ENCODE measurements around the gene TENM3.

The TENM3 gene

DNA sequence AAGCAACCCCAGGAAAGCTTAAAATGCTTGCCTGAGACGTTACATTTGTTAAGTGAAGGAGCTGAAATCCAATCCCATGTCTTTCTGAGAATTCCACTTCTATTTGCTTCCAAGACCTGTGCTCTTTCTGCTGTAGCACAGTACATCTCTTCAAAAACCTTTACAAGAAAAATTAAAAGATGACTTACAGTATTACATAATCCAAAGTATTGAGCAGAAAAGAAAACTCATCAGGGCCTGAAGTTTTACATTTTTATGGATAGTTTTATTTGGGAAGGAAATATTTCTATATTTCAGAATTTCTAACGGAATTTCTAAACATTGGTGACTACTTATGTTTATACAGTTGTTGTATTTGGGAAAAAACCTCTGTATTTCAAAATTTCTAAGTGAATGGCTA, 276.3 kb downstream of the TENM3 start:
- intact Hi-C loops (cut with micrococcal nuclease), result no loop called here
- H3K4me1 Mint-ChIP-seq (ENCODE audit: low read depth), result no peaks in the 10 kb centered on the region
- no peaks in the 10 kb centered on the region for H3K9me3 Mint-ChIP-seq
- H3K36me3 Mint-ChIP-seq (ENCODE audit: low read depth), result no peaks in the 10 kb centered on the region
- no peak overlapping the region for H3K4me3 Mint-ChIP-seq
- no peaks in the 10 kb centered on the region for H3K27me3 Mint-ChIP-seq
- no peak overlapping the region for H3K27ac Mint-ChIP-seq

DNA sequence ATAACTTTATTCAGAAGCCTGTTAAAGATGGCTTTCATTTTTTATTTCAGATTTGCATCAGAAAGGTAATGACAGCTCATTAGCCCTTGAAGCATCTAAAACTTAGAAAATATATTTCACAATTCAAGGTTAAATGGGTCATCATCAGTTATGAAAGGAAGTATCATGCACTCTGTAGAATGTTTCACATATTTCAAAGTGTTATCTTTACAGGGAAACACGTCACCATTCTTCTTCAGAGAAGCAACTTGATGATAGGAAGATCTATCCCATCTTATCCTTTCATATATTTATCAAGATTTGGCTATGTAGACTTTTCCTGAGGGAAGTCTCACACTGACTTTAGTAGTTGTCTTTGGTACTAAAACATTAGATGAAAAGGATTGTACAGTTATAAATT, 277.8 kb downstream of the TENM3 start:
- Mint-ChIP-seq H3K9me3 (no peaks in the 10 kb centered on the region), H3K36me3 (ENCODE audit: low read depth) (no peaks in the 10 kb centered on the region), H3K27ac (no peak overlapping the region), H3K4me1 (ENCODE audit: low read depth) (no peaks in the 10 kb centered on the region), H3K27me3 (no peaks in the 10 kb centered on the region), H3K4me3 (no peak overlapping the region)
- intact Hi-C loops (cut with micrococcal nuclease), result no loop called here

DNA sequence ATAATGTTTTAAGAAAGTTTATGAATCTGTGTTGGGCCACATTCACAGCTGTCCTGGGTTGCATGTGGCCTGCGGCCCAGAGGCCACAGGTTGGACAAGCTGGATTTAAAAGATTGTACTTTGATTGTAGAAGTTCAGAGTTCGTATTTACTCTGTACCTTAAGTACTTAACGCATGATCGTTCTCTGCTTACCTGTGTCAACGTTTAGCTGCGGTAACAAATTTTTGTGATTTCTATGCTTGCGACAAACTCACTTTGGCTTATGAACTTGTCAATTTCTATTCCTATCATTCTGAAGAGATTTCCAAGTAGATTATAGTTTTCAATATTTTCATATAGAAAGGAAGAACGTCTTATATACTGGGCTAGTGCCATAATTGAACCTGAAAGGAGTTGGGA, 285.6 kb downstream of the TENM3 start:
- Mint-ChIP-seq H3K36me3 (ENCODE audit: low read depth) (no peaks in the 10 kb centered on the region), H3K4me1 (ENCODE audit: low read depth) (no peaks in the 10 kb centered on the region), H3K27ac (no peak overlapping the region), H3K9me3 (no peaks in the 10 kb centered on the region), H3K4me3 (no peak overlapping the region), H3K27me3 (no peaks in the 10 kb centered on the region)
- intact Hi-C loops (cut with micrococcal nuclease), result no loop called here

DNA sequence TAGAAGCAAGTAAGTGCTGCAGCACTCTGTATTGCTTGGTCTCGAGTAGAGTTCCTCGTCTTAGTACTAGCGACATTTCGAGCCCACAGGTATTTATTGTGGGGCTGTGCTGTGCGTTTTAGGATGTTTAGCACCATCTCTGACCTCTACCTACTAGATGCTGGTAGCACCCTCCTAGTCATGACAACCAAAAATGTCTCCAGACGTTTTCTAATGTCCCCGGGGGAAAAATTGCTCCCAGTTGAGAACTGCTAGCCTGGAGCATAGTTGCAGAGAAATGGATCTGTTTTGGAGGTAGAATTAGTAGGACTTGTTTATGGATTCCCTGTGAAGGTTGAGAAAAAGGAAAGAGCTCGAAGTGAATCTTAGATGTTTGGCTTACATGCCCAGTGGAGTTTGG, 287.2 kb downstream of the TENM3 start:
- Mint-ChIP-seq H3K4me1 (ENCODE audit: low read depth) (no peaks in the 10 kb centered on the region), H3K27me3 (no peaks in the 10 kb centered on the region), H3K36me3 (ENCODE audit: low read depth) (no peaks in the 10 kb centered on the region), H3K27ac (no peak overlapping the region), H3K4me3 (no peak overlapping the region), H3K9me3 (no peaks in the 10 kb centered on the region)
- intact Hi-C loops (cut with micrococcal nuclease), result no loop called here

DNA sequence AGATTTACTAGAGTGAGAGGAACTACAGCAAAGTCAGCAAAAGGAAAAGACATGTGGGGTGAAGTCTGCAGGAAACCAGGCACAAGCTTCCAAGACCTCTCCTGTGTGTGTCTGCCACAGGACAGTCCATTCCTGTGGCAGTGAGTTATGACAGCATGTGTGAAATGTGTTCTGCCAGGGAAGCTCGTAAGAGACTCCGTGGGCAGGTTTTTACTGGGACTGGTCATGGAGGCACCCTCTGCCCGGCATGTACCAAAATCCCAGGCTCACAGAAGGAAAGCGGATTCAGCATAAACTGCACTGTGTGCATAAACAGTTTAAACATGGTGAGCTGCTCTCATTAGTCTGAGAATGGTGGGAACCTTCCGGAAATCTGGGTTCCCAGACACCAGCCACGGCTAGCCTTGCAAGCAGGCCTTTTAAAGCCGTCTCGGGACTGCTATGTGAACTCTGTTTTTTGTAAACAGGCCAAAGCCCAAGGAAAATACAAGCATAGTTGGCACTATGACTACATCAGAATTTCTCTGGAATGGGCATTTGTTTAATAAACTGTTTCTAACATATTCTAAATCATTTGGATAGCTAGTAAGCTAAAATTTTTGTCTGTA, 288.5 kb downstream of the TENM3 start:
- H3K4me3 Mint-ChIP-seq, result no peak overlapping the region
- intact Hi-C loops (cut with micrococcal nuclease), result no loop called here
- no peaks in the 10 kb centered on the region for H3K4me1 Mint-ChIP-seq (ENCODE audit: low read depth)
- no peaks in the 10 kb centered on the region for H3K36me3 Mint-ChIP-seq (ENCODE audit: low read depth)
- no peak overlapping the region for H3K27ac Mint-ChIP-seq
- no peaks in the 10 kb centered on the region for H3K9me3 Mint-ChIP-seq
- H3K27me3 Mint-ChIP-seq, result no peaks in the 10 kb centered on the region

DNA sequence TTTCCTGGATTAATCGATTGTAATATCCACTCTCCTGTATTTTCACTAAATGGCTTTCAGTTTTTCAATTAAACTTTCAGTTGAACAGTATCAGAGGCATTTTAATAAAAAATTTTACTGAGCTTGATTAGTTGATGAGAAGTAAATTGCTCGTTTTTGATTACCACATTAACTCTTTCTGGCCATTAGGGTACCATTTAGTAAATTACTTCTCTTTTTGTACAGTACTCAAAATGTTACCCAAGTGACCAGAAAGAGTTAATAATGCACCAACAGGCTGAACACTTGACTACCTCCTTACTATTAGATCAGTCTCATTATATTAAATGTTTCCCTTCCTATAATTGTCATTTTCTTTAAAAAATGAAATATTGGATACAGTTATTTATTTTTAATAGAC, 289.2 kb downstream of the TENM3 start:
- no peaks in the 10 kb centered on the region for H3K36me3 Mint-ChIP-seq (ENCODE audit: low read depth)
- H3K27me3 Mint-ChIP-seq, result no peaks in the 10 kb centered on the region
- intact Hi-C loops (cut with micrococcal nuclease), result no loop called here
- H3K4me3 Mint-ChIP-seq, result no peak overlapping the region
- H3K27ac Mint-ChIP-seq, result no peak overlapping the region
- H3K9me3 Mint-ChIP-seq, result no peaks in the 10 kb centered on the region
- no peaks in the 10 kb centered on the region for H3K4me1 Mint-ChIP-seq (ENCODE audit: low read depth)

DNA sequence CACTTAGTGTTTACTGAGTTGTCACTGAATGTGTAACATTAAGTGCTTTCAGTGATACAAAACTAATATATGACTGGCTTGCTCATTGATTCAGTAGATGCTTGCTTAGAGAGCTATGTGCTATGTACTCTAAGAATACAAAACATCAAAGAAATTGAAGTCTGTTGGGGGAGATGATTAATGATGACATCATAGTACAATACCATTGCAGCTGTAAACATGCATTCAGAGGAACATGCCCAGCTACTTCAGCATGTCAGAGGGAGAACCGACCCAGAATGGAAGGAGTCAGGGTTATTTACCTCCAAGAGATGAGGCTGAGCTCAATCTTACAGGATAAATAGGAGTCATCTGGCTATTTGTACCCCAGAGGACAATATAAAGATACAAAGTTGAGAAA, 290.8 kb downstream of the TENM3 start:
- no peak overlapping the region for H3K4me3 Mint-ChIP-seq
- H3K4me1 Mint-ChIP-seq (ENCODE audit: low read depth), result no peaks in the 10 kb centered on the region
- intact Hi-C loops (cut with micrococcal nuclease), result no loop called here
- H3K27ac Mint-ChIP-seq, result no peak overlapping the region
- H3K9me3 Mint-ChIP-seq, result no peaks in the 10 kb centered on the region
- no peaks in the 10 kb centered on the region for H3K27me3 Mint-ChIP-seq
- H3K36me3 Mint-ChIP-seq (ENCODE audit: low read depth), result no peaks in the 10 kb centered on the region

DNA sequence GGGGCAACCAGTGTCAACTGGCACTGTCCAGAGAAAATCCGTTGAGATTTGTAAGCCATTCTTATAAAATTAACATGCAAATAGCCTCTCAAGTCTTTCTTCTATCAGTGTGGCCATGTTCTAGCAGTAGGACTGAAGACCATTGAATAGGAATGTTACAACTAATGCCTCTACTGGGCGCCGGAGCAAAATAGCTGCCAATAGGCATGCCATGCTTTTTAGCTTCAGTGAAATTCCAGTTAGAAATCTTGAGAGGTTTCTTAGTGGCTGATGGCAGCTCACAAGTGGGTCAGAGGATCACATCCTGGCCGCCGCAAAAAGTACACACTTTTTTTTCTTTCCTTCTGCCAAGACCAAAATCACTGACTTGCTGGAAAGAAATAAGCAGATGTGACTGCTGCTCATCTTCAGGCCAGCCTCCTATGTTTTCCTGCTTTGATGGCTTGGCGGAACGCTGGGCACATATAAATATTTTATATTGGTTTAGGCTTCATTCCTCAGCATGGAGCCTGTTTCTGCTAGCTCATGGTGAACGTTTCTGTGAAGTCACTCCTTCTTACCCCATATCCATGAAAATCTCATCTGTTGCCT, 293.1 kb downstream of the TENM3 start:
- no peaks in the 10 kb centered on the region for H3K9me3 Mint-ChIP-seq
- intact Hi-C loops (cut with micrococcal nuclease), result no loop called here
- H3K27ac Mint-ChIP-seq, result no peak overlapping the region
- H3K36me3 Mint-ChIP-seq (ENCODE audit: low read depth), result no peaks in the 10 kb centered on the region
- H3K4me1 Mint-ChIP-seq (ENCODE audit: low read depth), result no peaks in the 10 kb centered on the region
- H3K27me3 Mint-ChIP-seq, result no peaks in the 10 kb centered on the region
- H3K4me3 Mint-ChIP-seq, result no peak overlapping the region

DNA sequence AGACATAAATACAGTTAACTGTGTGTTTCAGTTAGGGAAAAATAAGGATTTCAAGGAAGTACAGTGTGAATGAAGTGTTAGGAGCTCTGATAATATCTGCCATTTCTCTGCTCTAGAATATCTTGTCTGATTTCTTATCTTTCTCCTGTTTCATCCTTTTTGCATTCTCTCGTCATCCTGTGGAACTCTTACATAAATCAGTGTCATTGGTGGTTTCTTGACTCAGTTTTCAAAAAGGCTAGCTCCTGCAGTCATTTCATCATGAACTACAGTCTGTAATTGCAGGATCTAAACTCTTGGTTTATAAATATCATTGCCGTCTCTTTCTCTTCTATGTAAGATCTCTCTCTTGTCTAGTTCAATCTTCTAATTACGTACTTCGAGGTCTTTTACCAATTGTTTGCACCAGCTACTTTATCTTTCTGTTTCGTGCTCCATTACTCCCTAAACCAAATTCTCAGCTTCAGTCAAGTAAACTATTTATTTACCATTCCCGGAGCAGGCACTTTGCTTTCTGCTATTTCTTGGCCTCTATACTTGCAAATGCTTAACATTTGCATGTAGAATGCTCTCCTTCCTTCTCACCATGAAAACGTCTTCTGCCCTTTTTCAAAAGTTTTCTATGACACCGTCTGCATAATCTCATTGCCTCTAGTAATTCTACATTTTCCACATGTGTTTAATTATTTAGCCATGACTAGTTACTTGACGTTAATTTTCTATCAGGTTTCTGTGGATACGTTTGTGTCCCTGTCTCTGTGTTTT, 294.0 kb downstream of the TENM3 start:
- Mint-ChIP-seq H3K36me3 (ENCODE audit: low read depth) (no peaks in the 10 kb centered on the region), H3K4me3 (no peak overlapping the region), H3K4me1 (ENCODE audit: low read depth) (no peaks in the 10 kb centered on the region), H3K9me3 (no peaks in the 10 kb centered on the region), H3K27me3 (no peaks in the 10 kb centered on the region), H3K27ac (no peak overlapping the region)
- intact Hi-C loops (cut with micrococcal nuclease), result no loop called here

DNA sequence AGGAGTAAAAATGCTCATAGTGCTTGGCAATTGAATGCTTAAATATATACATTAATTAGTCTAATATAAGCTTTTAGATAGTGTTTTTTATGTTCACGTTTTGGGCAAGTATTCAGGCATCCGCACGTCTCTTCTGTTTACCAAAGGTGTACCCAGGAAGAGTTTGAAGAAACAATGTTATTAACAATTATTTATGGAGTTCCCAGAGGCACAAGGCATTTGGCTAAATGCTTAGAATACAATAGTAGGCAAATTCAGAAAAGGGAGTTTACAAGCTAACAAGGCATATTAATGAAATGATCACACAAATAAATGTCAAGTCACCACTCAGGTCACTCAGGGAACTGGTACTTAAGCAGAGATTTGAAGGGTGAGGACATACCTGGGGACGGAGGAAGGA, 294.8 kb downstream of the TENM3 start:
- Mint-ChIP-seq H3K9me3 (no peaks in the 10 kb centered on the region), H3K27me3 (no peaks in the 10 kb centered on the region), H3K4me1 (ENCODE audit: low read depth) (no peaks in the 10 kb centered on the region), H3K27ac (no peak overlapping the region), H3K36me3 (ENCODE audit: low read depth) (no peaks in the 10 kb centered on the region), H3K4me3 (no peak overlapping the region)
- intact Hi-C loops (cut with micrococcal nuclease), result no loop called here

DNA sequence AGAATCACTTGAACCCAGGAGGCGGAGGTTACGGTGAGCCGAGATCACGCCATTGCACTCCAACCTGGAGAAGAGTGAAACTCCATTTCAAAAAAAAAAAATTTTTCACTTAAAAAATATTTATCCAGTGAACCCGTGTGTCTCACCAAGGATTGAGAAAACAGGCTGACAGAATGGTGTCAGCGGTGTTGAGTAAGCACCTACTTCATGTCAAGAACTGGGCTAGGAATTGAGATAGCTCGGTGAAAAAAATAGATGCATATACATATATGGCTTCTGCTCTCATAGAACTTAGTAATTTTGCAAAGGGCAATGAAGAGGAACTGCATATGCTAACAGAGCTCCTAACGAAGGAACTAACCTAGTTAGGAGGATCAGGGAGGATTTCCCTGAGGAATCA, 297.3 kb downstream of the TENM3 start:
- Mint-ChIP-seq H3K27me3 (no peaks in the 10 kb centered on the region), H3K9me3 (no peaks in the 10 kb centered on the region), H3K27ac (no peak overlapping the region), H3K4me1 (ENCODE audit: low read depth) (no peaks in the 10 kb centered on the region), H3K36me3 (ENCODE audit: low read depth) (no peaks in the 10 kb centered on the region), H3K4me3 (no peak overlapping the region)
- intact Hi-C loops (cut with micrococcal nuclease), result no loop called here

DNA sequence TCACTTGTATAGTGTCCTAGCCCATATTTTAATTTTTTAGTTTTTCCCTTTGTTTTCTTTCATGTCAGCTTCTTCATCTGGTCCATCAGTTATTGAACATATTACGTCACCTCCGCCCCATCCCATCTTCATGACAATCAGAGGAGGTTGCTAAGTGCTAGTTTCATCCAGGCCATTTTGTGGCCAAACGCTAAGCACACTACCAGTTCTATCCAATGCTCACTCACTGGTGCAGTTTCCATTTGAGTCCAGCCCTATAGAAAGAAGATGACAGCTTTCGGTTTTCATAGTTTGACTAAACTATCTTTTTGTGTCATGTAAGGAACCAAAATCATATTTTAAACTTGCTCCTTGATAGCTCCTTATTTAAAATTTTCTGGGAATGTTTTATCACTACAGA, 304.2 kb downstream of the TENM3 start:
- no peaks in the 10 kb centered on the region for H3K27me3 Mint-ChIP-seq
- no peak overlapping the region for H3K27ac Mint-ChIP-seq
- no peaks in the 10 kb centered on the region for H3K4me1 Mint-ChIP-seq (ENCODE audit: low read depth)
- H3K36me3 Mint-ChIP-seq (ENCODE audit: low read depth), result no peaks in the 10 kb centered on the region
- no peaks in the 10 kb centered on the region for H3K9me3 Mint-ChIP-seq
- H3K4me3 Mint-ChIP-seq, result no peak overlapping the region
- intact Hi-C loops (cut with micrococcal nuclease), result no loop called here

DNA sequence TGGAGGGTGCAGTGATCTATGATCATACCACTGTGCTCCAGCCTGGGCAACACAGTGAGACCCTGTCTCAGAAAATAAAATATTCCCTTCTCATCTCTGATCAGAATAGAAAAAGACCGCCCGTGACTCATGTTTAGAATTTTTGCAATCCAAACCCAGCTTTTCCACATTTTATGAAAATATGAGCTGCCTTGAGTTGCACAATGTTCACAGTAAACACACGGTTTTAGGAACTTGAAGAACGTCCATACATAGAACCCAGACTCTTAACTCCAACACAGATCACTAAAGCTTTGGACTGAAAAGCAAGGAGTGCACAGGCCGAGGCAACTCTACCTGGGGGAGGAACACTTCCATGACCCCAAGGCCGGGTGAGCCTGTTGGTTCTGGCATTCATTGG, 305.0 kb downstream of the TENM3 start:
- Mint-ChIP-seq H3K4me3 (no peak overlapping the region), H3K4me1 (ENCODE audit: low read depth) (no peaks in the 10 kb centered on the region), H3K36me3 (ENCODE audit: low read depth) (no peaks in the 10 kb centered on the region), H3K27me3 (no peaks in the 10 kb centered on the region), H3K27ac (no peak overlapping the region), H3K9me3 (no peaks in the 10 kb centered on the region)
- intact Hi-C loops (cut with micrococcal nuclease), result no loop called here

DNA sequence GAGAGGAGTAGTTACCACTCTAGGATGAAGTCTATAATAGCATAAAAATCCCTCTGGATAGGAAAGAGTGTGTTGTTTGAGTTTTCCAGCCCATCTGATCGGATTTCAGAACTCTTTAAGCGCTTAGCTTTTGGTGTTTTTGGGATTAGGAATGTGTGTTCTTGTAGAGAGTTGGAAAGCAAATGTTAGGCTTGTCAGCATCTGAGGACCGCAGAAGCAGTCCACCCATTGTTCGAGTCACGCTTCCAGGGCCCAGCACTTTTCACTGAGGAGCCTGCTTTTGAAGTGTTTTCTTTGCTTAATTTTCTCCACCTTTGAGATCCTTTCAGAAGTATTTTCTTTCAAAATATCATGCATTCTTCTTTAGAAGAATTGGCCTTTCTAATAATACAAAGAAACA, 306.2 kb downstream of the TENM3 start:
- Mint-ChIP-seq H3K4me1 (ENCODE audit: low read depth) (no peaks in the 10 kb centered on the region), H3K27me3 (no peaks in the 10 kb centered on the region), H3K36me3 (ENCODE audit: low read depth) (no peaks in the 10 kb centered on the region), H3K27ac (no peak overlapping the region), H3K4me3 (no peak overlapping the region), H3K9me3 (no peaks in the 10 kb centered on the region)
- intact Hi-C loops (cut with micrococcal nuclease), result no loop called here

DNA sequence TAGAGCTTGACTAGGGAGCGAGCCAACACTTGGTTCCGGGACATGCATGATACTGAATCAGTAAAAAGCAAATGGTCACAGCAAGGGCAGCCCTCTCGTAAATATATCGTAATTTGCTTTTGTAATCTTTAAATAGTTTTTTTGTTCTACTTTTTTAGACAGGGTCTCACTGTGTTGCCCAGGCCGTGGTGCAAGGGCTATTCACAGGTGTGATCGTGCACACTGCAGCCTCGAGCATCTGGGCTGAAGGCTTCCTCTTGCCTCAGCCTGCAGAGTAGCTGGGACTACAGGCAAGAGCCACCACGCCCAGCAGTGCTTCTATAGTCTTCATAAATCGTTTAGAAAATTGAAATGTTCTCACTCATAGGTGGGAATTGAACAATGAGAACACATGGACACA, 309.7 kb downstream of the TENM3 start:
- Mint-ChIP-seq H3K9me3 (no peaks in the 10 kb centered on the region), H3K4me3 (no peak overlapping the region), H3K27ac (no peak overlapping the region), H3K4me1 (ENCODE audit: low read depth) (no peaks in the 10 kb centered on the region), H3K27me3 (no peaks in the 10 kb centered on the region), H3K36me3 (ENCODE audit: low read depth) (no peaks in the 10 kb centered on the region)
- intact Hi-C loops (cut with micrococcal nuclease), result no loop called here
